GM15510 (cell line): ENCODE data around the gene RASD2.

ENCODE experiments used
- POLR2A ChIP-seq: IDR thresholded peaks from 3 replicates; pipeline ENCODE4 v1.6.1; 2011; ENCODE audit warnings: borderline replicate concordance; ENCODE audit not compliant: insufficient read length; ENCODE audit errors: extremely low read depth

RASD2 gene

DNA sequence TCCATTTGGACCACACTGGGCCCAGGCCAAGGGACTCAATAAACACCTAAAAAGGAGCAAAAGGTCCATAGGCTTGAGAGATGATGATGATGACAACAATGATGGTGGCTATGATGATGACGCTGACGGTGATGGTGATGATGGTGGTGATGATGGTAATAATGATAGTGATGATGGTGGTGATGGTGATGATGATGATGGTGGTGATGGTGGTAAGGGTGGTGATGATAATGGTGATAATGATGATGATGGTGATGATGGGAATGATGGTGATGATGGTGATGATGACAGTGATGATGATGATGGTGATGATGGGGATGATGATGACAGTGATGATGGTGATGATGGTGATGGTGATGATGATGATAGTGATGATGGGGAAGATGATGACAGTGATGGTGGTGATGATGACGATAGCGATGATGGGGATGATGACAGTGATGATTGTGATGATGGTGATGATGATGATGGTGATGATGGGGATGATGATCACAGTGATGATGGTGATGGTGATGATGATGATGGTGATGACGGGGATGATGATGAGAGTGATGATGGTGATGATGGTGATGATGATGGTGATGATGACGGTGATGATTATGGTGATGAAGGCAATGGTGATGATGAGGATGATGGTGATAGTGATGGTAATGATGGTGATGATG lies 7.1 kb upstream of the RASD2 start:
- no peak for TF ChIP-seq POLR2A

DNA sequence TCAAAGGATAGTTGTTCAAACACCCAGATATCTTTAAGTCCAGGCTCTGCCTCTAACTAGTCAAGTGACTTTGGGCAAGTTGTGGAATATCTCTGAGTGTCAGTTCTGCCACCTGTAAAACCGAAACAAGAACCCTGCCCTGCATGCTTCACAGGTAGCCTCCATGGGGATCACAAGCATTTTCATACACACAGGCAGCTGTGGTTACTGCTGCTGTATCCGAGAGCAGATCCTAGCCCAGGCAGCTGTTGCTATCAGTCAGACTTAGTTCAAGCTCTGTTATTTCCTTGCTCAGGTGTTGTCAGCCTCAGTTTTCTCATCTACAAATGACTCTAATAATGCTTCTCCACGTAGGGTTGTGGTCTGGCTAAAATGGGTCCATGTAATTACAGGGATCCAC lies 6.5 kb upstream of the RASD2 start:
- no peak for TF ChIP-seq POLR2A

DNA sequence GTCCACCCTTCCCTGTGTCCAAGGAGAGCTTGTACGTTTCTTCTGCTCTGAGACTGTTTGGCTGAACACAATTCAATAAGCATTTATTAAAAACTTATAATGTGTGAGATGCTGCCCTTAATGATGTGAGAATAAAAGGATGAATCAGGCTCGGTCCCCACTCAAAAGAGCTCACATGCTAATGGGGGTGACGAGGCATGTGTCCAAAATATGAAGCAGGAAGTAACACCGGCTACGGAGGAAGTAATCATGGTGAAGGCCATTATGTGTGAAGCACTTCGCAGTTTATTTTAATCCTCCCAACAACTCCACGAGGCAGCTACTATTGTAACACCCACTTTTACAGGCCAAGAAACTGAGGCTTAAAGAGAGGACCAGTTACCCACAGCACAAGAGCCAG lies 3.4 kb upstream of the RASD2 start:
- TF ChIP-seq POLR2A, result no peak

DNA sequence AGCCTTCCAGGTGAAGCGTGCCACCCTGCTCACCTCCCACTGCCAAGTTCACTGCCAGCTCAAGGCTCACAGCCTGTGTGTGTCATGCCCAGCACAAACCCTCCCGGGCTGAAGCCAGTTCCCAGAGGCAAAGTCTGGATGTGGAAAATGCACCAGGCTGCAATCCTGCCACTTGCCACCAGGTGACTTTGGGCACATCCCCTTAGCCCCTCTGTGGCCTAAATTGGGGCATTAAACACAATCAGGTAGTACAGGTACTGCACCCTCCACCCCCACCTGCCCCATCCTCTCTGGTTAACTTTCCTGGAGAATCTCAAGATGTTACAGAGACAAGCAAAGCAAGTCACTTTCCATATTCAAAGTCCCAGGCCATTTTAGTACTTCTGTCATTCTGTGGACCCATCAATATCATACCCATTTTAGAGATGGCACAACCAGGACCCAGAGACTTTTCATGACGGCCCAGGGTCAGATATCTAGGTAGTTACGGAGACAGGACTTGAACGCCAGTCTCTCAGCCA lies 1.8 kb upstream of the RASD2 start:
- TF ChIP-seq POLR2A, result no peak

DNA sequence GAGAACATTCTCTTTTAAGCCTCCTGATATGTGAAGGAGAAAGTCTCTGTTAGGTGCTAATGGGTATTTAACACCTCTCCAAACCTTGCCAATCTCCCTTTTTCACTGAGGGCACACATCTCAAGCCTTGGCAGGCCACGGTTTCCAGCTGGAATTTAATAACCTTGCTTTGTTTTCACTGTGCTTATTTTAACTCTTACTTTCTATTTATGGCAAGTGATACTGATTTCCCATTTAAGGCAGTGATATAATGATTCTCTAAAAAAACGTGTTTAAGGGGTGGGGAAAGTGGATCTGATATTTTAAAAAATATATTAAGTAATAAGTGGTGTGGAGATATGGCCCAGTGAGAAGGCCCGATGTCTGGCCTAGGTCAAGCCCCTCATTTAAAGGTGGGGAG lies 1.1 kb upstream of the RASD2 start:
- TF ChIP-seq POLR2A, result no peak

DNA sequence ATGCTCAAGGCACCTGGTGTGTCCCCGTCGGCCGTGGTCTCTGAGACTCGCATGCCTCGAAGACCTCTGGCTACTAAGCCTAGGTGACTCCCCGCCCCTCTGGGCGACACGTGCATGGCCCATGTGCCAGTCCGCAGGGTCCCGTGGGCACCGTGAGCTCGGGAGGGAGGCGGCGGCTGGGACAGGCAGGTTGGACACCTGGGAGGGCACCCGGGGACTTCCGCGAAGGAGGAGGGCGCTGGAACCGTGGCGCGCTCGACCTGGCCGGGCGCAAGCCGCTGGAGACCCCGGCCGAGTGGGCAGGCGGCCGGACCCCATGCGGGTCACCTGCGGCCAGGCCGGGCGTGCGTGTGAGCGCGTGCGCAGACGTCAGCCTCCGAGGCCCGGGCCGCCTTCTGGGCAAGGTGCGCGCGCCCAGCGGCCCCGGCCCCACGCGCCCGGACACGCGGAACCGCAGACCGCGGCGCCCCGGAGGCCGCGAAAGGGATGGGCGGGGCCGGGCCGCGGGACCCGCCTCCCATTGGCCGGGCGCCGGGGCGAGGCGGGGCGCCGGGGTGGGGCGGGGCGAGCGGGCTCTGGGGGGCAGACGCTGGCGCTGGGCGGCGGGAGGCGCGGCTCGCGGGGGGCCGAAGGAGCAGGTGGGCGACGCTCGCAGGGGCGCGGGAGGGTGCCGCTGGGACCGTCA lies 579 bp upstream of the RASD2 start:
- TF ChIP-seq POLR2A, result no peak

DNA sequence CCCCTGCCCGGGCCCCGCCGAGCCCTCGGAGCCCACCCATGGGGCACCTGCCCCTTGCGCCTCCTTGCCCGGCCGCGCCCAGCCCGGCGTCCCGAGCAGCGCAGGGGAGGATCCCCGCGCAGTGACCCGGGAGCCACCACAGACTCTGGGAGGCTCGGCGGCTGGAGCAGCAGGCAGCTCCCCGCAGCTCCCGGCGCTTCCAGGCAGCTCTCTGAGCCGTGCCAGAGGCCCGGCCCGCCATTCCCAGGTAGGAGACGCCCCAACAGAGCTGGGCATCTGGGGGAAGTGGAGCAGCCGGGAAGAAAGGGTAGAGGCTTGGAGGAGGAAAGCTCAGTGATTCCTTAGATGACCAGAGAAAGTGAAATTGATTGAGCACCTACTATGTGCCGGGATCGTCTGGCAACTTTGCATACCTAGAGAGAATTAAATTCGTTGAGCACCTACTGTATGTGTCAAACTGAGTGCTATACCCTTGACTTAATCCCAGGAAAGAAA lies 670 bp downstream of the RASD2 start:
- TF ChIP-seq POLR2A, result no peak

DNA sequence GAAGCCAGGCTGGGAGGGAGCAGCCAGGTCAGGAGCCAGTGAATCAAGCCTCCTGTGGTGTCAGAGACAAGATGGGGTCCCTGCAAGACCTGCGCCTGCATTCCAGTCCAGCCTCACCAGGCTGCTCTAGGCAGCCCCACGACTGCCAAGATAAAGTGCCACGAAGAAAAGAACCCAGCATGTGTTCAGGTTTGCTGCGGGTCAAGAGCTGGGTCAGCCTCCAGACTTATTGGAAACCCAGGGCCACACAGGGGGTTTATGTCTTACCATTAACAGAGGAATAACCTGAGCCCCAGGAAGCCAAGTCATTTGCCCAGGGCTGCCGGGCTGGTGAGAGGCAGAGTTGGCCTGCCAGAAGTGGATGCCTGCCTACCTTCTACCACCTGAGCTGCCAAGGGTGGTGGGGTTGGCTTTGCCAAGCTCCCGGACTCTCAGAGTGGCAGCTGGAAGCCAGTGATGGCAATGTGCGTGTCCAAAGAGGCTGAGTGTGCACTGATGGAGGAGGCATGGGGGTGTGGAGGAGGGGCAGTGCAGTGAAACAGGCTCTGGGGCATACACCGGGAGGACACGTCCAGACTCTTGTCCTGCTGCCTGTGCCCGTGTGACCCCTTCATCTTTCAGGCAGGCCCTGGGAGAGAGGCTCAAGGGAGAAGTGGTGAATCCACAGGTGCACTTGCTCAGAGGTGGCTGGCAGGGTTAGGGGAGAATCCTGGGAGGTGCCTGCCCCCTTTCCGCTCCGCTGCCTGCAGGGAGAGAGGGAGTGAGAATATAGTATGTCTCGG lies 1.7 kb downstream of the RASD2 start:
- no peak for TF ChIP-seq POLR2A

DNA sequence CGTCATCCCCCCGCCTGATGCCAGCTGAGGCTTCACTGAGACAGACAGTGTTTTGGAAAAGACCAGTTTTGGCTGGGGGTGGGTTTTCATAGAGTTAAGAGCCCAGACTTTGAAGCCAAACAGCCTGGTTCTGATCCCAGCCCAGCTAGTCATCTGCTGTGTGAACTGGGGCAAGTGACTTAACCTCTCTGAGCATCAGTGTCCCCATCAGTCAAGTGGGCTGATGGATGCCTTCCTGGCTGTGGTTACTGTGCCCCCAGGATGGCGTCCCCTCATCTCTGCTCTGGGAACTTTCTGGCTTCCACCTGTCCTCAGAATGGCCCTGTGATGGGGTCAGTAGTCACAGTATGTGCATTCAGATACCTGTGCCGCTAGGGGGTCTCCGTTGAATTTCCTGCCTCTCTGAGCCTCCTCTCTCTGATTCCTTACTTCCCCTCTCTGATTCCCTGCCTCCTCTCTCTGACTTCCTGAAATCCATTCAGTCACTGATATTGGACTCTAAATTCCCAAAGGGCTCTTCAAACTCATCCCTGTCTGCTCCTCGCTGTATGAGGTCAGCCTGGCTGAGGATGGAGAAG lies 2.4 kb downstream of the RASD2 start:
- TF ChIP-seq POLR2A, result no peak

DNA sequence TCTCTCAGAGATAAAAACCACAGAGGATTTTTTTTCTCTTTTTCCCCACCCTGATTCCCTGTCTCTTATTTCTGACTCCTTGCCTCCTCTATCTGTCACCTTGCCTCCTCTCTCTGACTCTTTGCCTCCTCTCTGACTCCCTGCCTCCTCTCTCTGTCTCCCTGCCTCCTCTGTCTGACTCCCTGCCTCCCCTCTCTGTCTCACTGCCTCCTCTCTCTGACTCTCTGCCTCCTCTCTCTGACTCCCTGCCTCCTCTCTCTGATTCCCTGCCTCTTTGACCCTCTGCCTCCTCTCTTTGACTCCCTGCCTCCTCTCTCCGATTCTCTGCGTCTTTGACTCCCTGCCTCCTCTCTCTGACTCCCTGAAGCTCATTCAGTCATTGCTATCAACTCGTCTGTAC lies 3.1 kb downstream of the RASD2 start:
- no peak for TF ChIP-seq POLR2A

DNA sequence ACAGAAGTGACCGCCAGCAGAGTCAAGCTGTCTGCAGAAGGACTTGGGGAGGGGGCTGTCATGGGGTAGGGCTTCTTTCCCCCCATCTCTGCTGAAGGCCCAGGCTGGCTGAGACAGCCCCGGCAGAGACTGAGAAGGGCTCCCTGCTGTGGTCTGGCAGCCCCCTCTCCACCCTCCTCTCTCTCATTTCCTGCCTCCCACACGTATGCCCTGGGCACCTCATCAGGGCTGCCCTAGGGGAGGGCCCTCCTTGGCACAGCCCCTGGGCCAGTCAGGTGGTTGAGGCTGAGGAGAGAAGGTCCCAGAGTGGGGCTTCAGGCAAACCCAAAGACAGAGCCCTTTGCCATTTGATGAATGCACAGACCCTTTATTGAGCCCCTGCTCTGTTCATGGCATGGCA lies 3.6 kb downstream of the RASD2 start:
- no peak for TF ChIP-seq POLR2A

DNA sequence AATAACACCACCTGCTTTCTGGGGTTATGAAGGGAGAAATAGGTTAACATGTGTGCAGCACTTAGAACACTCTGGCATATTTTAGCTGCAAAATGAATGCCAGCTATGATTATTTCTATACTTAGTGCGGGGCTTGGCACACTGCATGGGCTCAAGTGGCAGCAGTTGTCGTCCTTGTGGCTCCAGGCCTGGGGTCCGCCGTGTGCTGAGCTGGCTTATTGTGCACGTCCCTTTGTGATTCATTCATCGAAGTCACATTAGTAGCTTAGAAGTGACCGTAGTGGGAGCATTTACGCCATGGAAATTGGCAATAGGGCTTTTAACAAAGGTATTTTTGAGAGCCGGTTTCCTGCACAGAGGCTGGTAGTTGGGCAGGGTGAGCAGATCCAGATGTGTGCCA lies 4.2 kb downstream of the RASD2 start:
- no peak for TF ChIP-seq POLR2A

DNA sequence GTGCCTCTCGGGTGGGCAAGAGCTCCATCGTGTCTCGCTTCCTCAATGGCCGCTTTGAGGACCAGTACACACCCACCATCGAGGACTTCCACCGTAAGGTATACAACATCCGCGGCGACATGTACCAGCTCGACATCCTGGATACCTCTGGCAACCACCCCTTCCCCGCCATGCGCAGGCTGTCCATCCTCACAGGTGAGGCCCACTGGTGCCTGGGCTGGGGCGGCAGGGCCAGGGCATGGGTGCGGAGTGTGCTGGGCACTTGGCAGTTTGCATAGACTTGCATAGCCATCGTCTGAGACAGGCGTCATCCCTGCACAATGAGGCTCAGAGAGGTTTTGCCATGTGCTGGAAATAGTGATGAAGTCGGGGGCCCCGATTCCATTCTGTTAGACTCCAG lies 6.3 kb downstream of the RASD2 start:
- no peak for TF ChIP-seq POLR2A

DNA sequence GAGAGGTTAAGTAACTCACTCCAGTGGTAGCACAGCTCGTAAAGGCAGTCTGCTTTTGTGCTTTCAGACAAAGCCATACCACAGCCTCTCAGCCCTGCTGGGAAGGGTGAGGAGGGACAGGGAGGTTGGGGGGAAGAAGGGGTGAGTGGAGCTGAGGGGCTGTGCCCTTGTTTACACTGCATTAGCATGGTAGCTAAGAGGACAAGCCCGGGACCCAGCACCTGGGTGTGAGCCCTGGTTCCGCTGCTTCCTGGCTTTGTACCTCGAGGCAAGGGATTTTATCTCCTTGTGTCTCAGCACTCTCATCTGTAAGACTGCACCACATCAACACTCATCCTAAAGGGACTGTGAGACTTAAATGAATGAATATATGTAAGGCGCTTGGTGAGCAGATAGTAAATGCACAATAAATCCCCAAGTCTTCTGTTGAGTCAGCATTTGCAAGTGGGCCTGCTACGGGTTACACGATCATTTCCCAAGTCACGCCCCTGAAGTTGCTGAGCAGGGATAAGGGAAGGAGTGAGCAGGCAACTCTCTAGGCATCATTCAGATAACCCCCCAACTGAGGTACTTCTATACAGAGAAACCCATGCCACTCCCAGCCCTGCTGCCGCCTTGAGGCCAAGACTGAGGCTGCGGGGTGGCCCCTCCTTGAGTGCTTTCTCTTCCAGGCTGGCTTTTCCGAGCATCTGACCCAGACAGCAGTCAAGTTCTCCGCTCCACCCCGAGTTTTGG lies 7.5 kb downstream of the RASD2 start:
- no peak for TF ChIP-seq POLR2A

DNA sequence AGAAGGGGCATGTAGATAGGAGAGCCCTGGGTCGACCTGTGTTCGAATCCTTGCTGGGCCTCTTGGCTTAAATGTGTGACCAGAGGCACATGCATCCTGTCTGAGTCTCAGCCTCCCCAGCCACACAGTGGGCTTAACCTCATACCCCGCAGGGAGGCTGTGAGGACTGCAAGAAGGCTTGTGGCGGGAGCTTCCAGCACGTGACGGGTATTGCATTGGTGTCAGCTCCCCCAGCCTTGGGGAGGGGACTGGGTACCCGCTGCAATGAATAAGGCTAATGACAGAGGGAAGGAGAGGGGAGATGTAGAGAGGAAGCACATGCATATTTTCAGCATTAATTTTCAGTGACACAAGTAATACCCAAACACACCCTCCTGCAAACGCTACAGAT lies 8.1 kb downstream of the RASD2 start:
- TF ChIP-seq POLR2A, result no peak

DNA sequence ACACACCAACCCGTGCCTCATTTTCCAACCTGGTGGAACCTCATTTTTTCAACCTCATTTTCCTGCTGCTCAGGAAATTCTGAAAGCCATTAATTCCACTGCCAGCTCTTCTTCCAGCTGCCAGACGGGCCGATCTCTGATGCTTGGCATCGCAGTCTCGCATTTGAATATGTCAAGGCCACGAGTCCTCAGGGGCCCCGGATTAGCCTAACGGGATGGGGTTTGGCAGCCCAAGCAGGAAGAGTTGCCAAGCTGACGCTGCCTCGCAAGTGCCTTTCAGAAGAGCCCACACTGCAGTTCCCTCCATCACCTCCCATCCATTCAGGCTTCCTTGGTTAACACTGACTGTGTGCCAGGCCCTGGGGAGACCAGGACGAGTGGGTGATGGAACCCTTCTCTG lies 8.7 kb downstream of the RASD2 start:
- TF ChIP-seq POLR2A, result no peak
